HG03066 (cell line): Measurements from ENCODE around the gene UFL1.
A peak's percentile ranks its signal among the peaks of the same experiment; 100 is the strongest.
"Not testable (repeated sequence)": the region's sequence is repeated elsewhere in the genome, so short reads cannot be mapped to it uniquely, and the experiment has no call there.

Experiments
- ATAC-seq: cut with Tn5 transposase; IDR thresholded peaks from one replicate; pipeline ENCODE4 v1.9.1; 2021; ENCODE audit warnings: low read depth; ENCODE audit not compliant: unreplicated experiment

UFL1 gene

DNA sequence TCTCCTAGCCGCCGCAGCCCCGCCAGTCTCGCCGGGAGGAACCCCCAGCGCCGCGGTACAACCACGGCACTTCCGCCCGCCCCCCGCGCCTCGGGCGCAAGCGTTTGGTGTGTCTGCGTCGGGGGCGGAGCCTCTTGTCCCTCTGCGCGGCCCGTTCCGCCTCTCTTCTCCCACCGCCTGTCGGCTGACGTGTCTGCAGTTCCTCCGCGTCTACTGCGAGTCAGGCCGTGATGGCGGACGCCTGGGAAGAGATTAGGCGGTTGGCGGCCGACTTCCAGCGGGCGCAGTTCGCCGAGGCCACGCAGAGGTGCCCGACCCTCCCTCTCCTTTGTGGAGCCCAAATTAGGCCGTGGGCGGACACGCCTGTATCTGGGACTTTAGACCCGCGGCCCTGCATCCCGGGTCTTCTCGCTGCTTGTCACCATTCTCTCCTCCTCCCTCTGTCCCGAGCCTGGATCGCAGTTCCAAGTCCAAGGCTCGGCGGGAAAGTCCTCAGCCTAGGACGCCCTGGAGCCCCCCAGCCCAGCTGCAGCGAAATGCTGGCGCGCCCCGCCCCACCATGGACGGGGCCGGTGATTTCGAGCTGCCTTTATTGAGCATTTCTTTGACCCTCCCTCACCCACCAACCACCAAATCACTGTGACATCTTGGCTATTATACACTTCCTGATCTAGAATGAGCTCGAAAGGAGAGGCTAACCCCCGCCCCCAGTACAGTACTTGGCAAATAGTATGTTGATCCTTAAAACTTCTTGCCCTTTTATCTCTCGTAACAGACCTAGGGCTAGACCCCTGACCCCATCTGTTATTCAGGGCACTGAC is at the start of gene UFL1:
UFL1 (plus strand) TSS at position 163 of the 821 bp plus-strand sequence; CDS start at position 231, 68 bp downstream.
- ATAC-seq = peak; percentile 96

GRCh38 chr6:96472291-96472690 is 49.3 kb upstream of the UFL1 start:
- ATAC-seq = not testable (repeated sequence)

GRCh38 chr6:96478695-96479094 is 42.9 kb upstream of the UFL1 start:
- no peak for ATAC-seq

- ATAC-seq = no peak
Measured at GRCh38 chr6:96491926-96492325, 29.7 kb upstream of the UFL1 start.

DNA sequence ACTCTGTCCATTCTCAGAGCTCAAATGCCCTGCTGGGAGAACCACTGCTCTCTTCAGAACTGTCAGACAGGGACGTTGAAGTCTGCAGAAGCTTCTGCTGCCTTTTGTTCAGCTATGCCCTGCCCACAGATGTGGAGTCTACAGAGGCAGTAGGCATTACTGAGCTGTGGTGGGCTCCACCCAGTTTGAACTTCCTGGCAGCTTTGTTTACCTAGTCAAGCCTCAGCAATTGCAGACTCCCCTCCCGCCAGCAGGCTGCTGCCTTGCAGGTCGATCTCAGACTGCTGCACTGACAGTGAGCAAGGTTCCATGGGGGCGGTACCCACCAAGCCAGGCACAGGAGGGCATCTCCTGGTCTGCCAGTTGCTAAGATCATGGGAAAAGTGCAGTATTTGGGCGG is 21.8 kb upstream of the UFL1 start:
- ATAC-seq = no peak

DNA sequence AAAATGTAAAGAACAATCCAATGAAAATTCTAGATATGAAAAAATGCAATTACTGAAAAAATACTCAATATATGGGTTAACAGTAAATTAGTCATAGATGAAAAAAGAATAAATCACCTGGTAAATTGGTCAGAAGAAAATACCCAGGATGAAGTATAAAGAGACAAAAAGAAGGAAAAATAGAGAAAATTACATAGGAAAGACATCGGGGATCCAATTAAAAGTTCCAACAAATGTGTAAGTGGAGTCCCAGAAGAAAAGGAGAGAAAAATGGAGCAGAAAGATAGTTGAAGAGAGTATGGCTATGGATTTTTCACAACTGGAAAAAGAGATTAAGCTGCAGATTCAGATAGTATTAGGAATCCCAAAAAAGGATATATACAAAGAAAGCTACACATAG is 18.7 kb upstream of the UFL1 start:
- no peak for ATAC-seq

DNA sequence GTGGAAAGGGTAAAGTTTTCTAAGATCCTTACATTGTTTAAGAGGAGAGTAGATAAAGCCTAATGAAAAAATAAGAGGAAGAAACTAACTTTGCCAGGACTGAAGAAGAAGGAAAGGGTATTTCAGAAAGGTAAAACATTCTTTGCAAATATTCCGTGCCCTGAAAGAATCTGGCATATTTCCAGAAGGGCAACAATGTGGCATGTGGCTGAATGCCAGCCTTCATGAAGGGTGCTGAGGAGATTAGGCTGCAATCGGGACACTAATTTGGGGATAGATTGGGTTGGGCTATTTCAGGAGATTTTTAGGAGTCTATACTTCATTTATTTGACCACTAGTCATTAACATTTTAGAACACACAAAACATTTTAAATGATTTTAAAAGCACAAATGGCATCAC is 16.2 kb upstream of the UFL1 start:
- ATAC-seq = no peak

DNA sequence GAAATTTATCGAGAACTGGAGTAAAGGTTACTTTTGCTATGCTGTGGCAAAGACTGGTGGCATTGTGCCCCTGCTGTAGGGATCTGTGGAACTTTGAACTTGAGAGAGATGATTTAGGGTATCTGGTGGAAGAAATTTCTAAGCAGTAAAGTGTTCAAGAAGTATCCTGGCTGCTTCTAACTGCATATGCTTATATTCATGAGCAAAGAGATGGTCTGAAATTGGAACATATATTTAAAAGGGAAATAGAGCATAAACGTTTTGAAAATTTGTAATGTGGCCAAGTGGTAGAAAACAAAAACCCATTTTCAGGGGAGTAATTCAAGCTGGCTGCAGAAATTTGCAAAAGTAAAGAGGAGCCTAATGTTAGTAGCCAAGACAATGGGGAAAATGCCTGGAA is 12.3 kb upstream of the UFL1 start:
- ATAC-seq = no peak

GRCh38 chr6:96520171-96521115 is 1.2 kb upstream of the UFL1 start:
- no peak for ATAC-seq

- ATAC-seq = peak; percentile 19
Measured at GRCh38 chr6:96521306-96521643, 331 bp upstream of the UFL1 start.

DNA sequence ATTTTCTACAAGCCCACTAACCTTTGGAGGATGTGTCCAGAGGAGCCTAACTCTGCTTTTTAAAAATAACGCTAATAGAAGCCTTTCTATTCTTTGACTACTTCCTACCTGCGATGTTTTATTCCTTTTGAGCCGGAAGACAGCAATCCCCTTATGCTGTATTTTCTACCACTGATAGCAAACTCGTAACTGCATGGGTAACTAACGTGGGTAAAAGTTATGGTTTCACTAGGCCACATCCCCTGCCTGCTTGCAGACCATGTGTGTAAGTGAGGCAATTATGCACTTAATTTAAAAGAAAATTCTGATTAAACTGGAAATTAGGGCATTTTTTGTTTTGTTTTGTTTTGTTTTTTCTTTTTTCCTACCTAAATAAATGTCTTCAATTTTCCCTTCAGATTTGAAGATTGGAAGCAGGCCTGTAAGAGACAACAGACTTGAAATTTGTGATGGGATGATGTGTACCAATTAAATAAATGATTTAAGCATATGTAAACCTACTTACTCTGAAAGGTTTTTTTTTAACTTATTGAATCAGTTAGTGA is 931 bp downstream of the UFL1 start:
- peak; percentile 24 for ATAC-seq

DNA sequence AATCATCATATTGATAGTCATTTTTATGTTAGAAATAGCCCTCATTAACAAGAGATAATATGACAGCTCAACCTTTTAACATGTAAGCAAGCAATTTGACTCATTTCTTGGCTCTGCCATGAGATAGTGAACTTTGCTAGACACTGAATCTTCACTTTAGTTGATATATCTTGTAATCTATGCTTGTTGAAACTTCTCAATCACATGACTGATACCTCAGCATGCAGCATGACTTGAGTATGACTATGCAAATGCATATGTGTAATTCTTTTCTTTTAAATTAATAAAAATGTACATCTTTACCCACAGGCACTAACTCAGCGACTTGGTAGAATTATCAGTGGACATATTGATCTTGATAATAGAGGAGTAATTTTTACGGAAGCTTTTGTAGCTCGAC is 6.6 kb downstream of the UFL1 start:
- no peak for ATAC-seq

GRCh38 chr6:96532399-96532798 is 10.8 kb downstream of the UFL1 start:
- ATAC-seq = no peak

DNA sequence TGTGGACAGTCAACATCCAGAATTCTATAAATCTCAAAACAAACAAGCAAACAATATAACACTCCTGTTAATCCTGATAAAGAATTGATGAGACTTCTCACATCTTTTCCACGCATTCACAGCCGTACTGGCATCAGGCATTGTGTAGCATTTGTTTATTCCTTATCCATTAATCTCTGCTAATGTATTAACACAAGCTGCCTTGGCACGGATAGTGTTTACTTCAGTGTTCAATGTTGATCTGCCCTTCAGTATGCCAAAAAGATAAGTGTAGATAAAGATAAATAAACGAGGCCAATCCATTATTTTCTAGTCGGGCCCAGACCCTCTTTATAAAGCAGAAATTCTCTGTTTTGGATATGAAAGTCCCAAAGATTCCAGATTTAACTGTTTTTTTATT is 16.1 kb downstream of the UFL1 start:
- no peak for ATAC-seq

- peak; percentile 57 for ATAC-seq
Measured at GRCh38 chr6:96542702-96543101, 21.1 kb downstream of the UFL1 start.

GRCh38 chr6:96545882-96546281 is 24.3 kb downstream of the UFL1 start:
- ATAC-seq = no peak

DNA sequence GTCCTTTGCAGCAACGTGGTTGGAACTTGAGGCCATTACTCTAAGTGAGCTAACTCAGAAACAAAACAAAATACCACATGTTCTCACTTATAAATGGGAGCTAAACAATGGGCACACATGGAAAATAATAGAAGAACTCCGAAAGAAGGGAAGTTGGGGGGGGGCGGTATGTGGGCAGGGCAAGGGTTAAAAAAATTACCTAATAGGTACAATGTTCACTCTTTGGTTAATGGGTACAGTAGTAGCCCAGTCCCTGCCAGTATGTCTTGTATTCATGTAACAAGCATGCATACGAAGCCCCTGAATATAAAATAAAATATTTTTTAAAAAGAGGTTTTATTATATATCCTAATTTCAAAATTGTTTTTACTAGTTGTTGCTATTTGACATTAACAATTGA is 26.0 kb downstream of the UFL1 start:
- no peak for ATAC-seq

- no peak for ATAC-seq
Measured at GRCh38 chr6:96554558-96554957, 33.0 kb downstream of the UFL1 start.

GRCh38 chr6:96559740-96560139 is 38.1 kb downstream of the UFL1 start:
- not testable (repeated sequence) for ATAC-seq

DNA sequence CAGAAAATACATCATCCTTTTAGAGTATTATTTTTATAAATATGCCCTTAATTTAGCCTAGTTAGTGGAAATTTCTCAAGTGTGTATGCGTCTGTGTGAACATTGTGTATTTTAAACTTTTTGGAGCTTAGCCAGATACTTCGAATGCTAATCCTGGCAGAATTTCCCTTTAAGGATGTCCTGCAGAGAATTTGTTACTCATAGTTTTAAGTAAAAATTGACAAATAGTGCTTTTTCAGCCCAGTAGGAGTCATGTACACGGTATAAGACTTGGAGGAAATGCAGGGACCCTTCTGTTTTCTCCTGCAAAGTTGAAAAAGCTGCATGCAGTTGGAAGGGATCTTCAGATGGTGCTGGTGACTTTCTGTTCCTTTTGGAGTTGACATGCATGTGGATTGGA is 41.3 kb downstream of the UFL1 start, which contains the start of gene FHL5:
FHL5 (plus strand) TSS at position 243 of the 400 bp plus-strand sequence. CDS start 40,486 bp downstream, outside the sequence.
- ATAC-seq = no peak

DNA sequence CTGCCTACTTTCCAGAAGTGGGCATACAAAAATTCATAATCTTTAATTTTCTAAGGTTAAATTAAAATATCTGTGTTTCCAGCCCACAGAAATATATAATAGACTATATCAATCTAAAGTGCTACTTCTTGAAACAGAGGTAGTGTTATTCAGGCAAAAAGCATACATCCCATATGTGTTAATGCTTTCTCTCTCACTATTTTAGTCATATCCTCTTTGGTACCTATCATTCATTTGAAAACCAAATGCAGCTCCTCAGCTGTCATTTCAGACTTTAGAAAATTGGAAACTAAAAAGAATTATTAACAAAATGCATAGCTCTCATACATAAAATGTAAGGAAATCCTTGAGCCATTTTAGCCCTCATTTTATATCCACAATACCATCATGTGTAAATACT is 42.2 kb downstream of the UFL1 start:
- ATAC-seq = no peak
